Peyer's patch (tissue), 4 donors: ENCODE results near the gene MECR.

Experiments
- POLR2A ChIP-seq, 2 donors: fragments of 450-650 bp; IDR thresholded peaks; one replicate each; pipeline ENCODE4 v1.5.1; 2017; ENCODE audit warnings: antibody characterized with exemption in 2 of 2, mild to moderate bottlenecking in 2 of 2, moderate library complexity in 2 of 2
- TF ChIP-seq, protein P1 (sequence below), 6 experiments: fragments of 450-650 bp in 4 of 6; fragments of 200-600 bp in 2 of 6; sonication (generic) in 1 of 6; IDR thresholded peaks; one replicate each; pipeline ENCODE4 v1.5.1; 2017 to 2019; ENCODE audit warnings: antibody characterized with exemption in 6 of 6, mild to moderate bottlenecking in 3 of 6, moderate library complexity in 1 of 6

DNA sequence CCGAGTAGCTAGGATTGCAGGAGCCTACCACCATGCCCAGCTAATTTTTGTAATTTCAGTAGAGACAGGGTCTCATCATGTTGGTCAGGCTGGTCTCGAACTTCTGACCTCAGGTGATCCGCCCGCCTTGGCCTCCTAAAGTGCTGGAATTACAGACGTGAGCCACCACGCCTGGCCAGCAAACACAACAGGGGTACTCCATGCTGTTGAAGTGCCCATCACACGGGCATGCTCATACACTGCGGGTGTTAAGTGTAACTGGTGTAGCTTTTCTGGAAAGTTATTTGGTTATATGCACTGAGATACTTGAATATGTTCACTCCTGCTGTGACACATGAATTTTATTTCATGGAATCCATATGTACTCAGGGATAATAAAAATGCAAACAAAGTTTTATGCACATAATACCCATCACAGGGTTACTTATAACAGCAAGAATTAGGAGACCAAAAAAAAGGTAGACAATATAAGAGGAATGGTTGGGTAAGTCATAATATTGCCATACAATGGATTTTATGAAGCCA lies 58.3 kb downstream of the MECR start:
- no peak for TF ChIP-seq POLR2A (IDR thresholded peaks at IDR 0.05)
- TF ChIP-seq, protein P1, sequence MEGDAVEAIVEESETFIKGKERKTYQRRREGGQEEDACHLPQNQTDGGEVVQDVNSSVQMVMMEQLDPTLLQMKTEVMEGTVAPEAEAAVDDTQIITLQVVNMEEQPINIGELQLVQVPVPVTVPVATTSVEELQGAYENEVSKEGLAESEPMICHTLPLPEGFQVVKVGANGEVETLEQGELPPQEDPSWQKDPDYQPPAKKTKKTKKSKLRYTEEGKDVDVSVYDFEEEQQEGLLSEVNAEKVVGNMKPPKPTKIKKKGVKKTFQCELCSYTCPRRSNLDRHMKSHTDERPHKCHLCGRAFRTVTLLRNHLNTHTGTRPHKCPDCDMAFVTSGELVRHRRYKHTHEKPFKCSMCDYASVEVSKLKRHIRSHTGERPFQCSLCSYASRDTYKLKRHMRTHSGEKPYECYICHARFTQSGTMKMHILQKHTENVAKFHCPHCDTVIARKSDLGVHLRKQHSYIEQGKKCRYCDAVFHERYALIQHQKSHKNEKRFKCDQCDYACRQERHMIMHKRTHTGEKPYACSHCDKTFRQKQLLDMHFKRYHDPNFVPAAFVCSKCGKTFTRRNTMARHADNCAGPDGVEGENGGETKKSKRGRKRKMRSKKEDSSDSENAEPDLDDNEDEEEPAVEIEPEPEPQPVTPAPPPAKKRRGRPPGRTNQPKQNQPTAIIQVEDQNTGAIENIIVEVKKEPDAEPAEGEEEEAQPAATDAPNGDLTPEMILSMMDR (IDR thresholded peaks at IDR 0.05), result no peak
